Prostate gland (tissue), 2 donors: ENCODE results near the gene CNTN4.
"Not testable (repeated sequence)": the region's sequence is repeated elsewhere in the genome, so short reads cannot be mapped to it uniquely, and the experiment has no call there.

Experiments used
- CTCF ChIP-seq, 4 experiments: fragments of 200-600 bp in 2 of 4; fragments of 450-650 bp in 2 of 4; sonication (generic) in 2 of 4; IDR thresholded peaks; 1 replicate in 3 of 4; 2 replicates in 1 of 4; pipeline ENCODE4 v1.5.1; 2016 to 2019; ENCODE audit warnings: antibody characterized with exemption in 4 of 4, mild to moderate bottlenecking in 2 of 4, moderate library complexity in 2 of 4
- POLR2A ChIP-seq: fragments of 450-650 bp; IDR thresholded peaks from one replicate; pipeline ENCODE4 v1.6.1; 2016; ENCODE audit warnings: antibody characterized with exemption, mild to moderate bottlenecking
- POLR2AphosphoS5 ChIP-seq: sonication (generic); formaldehyde crosslinking; IDR thresholded peaks from one replicate; pipeline ENCODE4 v1.6.1; 2017; ENCODE audit warnings: antibody characterized with exemption

GRCh38 chr3:2916640-2917039 lies 818.0 kb downstream of the CNTN4 start:
- TF ChIP-seq CTCF (IDR thresholded peaks at IDR 0.05); POLR2AphosphoS5; POLR2A: not testable (repeated sequence)
